ENCODE data around the gene GAGE10. TPM values are rescaled to one million over a fixed set of nuclear protein-coding genes. Genes with fewer than 3 reads are reported as not detected.
"Not testable (repeated sequence)": the region's sequence is repeated elsewhere in the genome, so short reads cannot be mapped to it uniquely, and the experiment has no call there.

Gene GAGE10
- polyA plus RNA-seq, 2 of the 4 experiments (the other 2 are of a cell fraction): not detected

- Histone ChIP-seq H3K4me2 (no peak overlapping the region; the same call in 1 of the 3 replicates), H3K27ac (no peak overlapping the region), H3K4me1 (no peaks in the 10 kb centered on the region), H3K9me3 (no peaks in the 10 kb centered on the region), H3K4me3 (no peak overlapping the region)
- FAIRE-seq: no peak
- 55% methylated on average over 14 of the region's 17 CpGs for WGBS (ENCODE audit: missing lambda C conversion rate)
- ATAC-seq: peak; percentile 26 to 33; a peak in 3 of 6 replicates
- DNase-seq (ENCODE audit: low read depth in 1 of 2, low spot score in 1 of 2): no peak
- ChIA-PET POLR2A (no interaction called here), CTCF (interaction anchor here (0.8 to 1.9 kb wide), 11 partner anchors 9 to 548 kb away, joined by 3 to 8 read pairs (median 4); no protein-coding TSS in a partner anchor)
- TF ChIP-seq RARB (CRISPR knock-in tag; IDR thresholded peaks at IDR 0.05) (no peak), JUN (IDR thresholded peaks at IDR 0.05) (no peak), EP300 (IDR thresholded peaks at IDR 0.05) (no peak), ZFP36 (IDR thresholded peaks at IDR 0.05; ENCODE audit: borderline replicate concordance, partially characterized antibody) (no peak), BHLHE40 (IDR thresholded peaks at IDR 0.05; ENCODE audit: low read depth, low read length) (no peak), KDM1A (IDR thresholded peaks at IDR 0.05; ENCODE audit: low read depth) (no peak), FOXS1 (CRISPR knock-in tag; IDR thresholded peaks at IDR 0.05) (no peak), JUNB (IDR thresholded peaks at IDR 0.05) (no peak), CTCF (IDR thresholded peaks at IDR 0.05) (no peak), NPAS2 (CRISPR knock-in tag; IDR thresholded peaks at IDR 0.05; ENCODE audit: borderline replicate concordance) (no peak), ESRRA (IDR thresholded peaks at IDR 0.05; ENCODE audit: borderline replicate concordance, low read length) (no peak), KDM5A (IDR thresholded peaks at IDR 0.05) (no peak), CBX8 (IDR thresholded peaks at IDR 0.05) (no peak), GATA3 (IDR thresholded peaks at IDR 0.05; ENCODE audit: borderline replicate concordance) (no peak), EHMT2 (IDR thresholded peaks at IDR 0.05; ENCODE audit: low read depth) (no peak), MYC (IDR thresholded peaks at IDR 0.05; ENCODE audit: borderline replicate concordance, low read length) (no peak)
- TF ChIP-seq, protein P1, sequence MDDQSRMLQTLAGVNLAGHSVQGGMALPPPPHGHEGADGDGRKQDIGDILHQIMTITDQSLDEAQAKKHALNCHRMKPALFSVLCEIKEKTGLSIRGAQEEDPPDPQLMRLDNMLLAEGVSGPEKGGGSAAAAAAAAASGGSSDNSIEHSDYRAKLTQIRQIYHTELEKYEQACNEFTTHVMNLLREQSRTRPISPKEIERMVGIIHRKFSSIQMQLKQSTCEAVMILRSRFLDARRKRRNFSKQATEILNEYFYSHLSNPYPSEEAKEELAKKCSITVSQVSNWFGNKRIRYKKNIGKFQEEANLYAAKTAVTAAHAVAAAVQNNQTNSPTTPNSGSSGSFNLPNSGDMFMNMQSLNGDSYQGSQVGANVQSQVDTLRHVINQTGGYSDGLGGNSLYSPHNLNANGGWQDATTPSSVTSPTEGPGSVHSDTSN (IDR thresholded peaks at IDR 0.05): no peak
- TF ChIP-seq, protein P2, sequence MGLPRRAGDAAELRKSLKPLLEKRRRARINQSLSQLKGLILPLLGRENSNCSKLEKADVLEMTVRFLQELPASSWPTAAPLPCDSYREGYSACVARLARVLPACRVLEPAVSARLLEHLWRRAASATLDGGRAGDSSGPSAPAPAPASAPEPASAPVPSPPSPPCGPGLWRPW (IDR thresholded peaks at IDR 0.05): no peak
These were observed 10.8 kb upstream of the GAGE10 start for GRCh38 chrX:49292400-49293362.

- H3K27ac ChIP-seq; H3K4me3 ChIP-seq; ATAC-seq; H3K4me2 ChIP-seq; CTCF ChIA-PET; H3K9me3 ChIP-seq; POLR2A ChIA-PET; DNase-seq (ENCODE audit: low read depth in 1 of 2, low spot score in 1 of 2); H3K4me1 ChIP-seq; FAIRE-seq: not testable (repeated sequence)
- WGBS (ENCODE audit: missing lambda C conversion rate): no CpG with 5 or more reads among the region's 5 CpGs
These were observed 4.2 kb upstream of the GAGE10 start for GRCh38 chrX:49299293-49299692.

- no peak for FAIRE-seq
- POLR2A ChIA-PET: no interaction called here
- DNase-seq (ENCODE audit: low read depth in 1 of 2, low spot score in 1 of 2): no peak
- no peak for ATAC-seq
- Histone ChIP-seq H3K9me3 (no peaks in the 10 kb centered on the region), H3K4me2 (no peak overlapping the region), H3K4me1 (no peaks in the 10 kb centered on the region), H3K27ac (no peak overlapping the region), H3K4me3 (no peak overlapping the region)
- 50% methylated on average over 1 of the region's 1 CpG for WGBS (ENCODE audit: missing lambda C conversion rate)
- CTCF ChIA-PET: interaction anchor here (1.0 kb wide), 1 partner anchor 8 kb away, joined by 4 read pairs; no protein-coding TSS in a partner anchor
- TF ChIP-seq EHF (CRISPR knock-in tag; IDR thresholded peaks at IDR 0.05) (no peak), RCOR1 (IDR thresholded peaks at IDR 0.05; ENCODE audit: low read depth, low read length) (no peak), E2F6 (IDR thresholded peaks at IDR 0.05; ENCODE audit: borderline replicate concordance, low read depth) (no peak), TFCP2L1 (CRISPR knock-in tag; IDR thresholded peaks at IDR 0.05) (no peak), MAFK (IDR thresholded peaks at IDR 0.05; ENCODE audit: partially characterized antibody) (no peak), HMGXB4 (CRISPR knock-in tag; IDR thresholded peaks at IDR 0.05; ENCODE audit: borderline replicate concordance) (no peak), ZSCAN20 (CRISPR knock-in tag; IDR thresholded peaks at IDR 0.05) (no peak), KDM1A (IDR thresholded peaks at IDR 0.05; ENCODE audit: low read depth) (no peak), ZC3H11A (IDR thresholded peaks at IDR 0.05) (no peak), RARB (CRISPR knock-in tag; IDR thresholded peaks at IDR 0.05) (no peak), JUN (IDR thresholded peaks at IDR 0.05) (no peak)
- TF ChIP-seq, protein P3, sequence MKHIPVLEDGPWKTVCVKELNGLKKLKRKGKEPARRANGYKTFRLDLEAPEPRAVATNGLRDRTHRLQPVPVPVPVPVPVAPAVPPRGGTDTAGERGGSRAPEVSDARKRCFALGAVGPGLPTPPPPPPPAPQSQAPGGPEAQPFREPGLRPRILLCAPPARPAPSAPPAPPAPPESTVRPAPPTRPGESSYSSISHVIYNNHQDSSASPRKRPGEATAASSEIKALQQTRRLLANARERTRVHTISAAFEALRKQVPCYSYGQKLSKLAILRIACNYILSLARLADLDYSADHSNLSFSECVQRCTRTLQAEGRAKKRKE (CRISPR knock-in tag; IDR thresholded peaks at IDR 0.05; ENCODE audit: low read depth): no peak
- TF ChIP-seq, protein P2 (IDR thresholded peaks at IDR 0.05): no peak
These were observed 2.7 kb upstream of the GAGE10 start for GRCh38 chrX:49300703-49301102.
